Ovary (tissue), 3 donors: Measurements from ENCODE around the gene DNAJC6.

Experiments
- CTCF ChIP-seq, 3 donors: fragments of 450-650 bp in 2 of 3; fragments of 200-600 bp in 1 of 3; IDR thresholded peaks; one replicate each; pipeline versions ENCODE4 v1.5.1 to v1.8.0; 2016 to 2022; ENCODE audit warnings: antibody characterized with exemption in 3 of 3, mild to moderate bottlenecking in 1 of 3
- POLR2A ChIP-seq: fragments of 450-650 bp; IDR thresholded peaks from one replicate; pipeline ENCODE4 v1.6.1; 2017; ENCODE audit warnings: antibody characterized with exemption, mild to moderate bottlenecking, moderate library complexity
- donor health status: DM: no; HTN: no; CAD: no.

GRCh38 chr1:65409816-65410326 is 100.5 kb downstream of the DNAJC6 start:
- TF ChIP-seq CTCF (IDR thresholded peaks at IDR 0.05) = no peak
- no peak for TF ChIP-seq POLR2A
